Stimulated activated CD4-positive, alpha-beta T cell treated with anti-CD3 and anti-CD28 coated beads, Interleukin-4, amount 100 ng/mL, for 4 hours (primary cell): Measurements from ENCODE around the gene MYH16.
A peak's percentile ranks its signal among the peaks of the same experiment; 100 is the strongest.
"Not testable (repeated sequence)": the region's sequence is repeated elsewhere in the genome, so short reads cannot be mapped to it uniquely, and the experiment has no call there.

Experiments used
- DNase-seq, 2 experiments: peaks; one replicate each; pipeline ENCODE4 v3.0.0-alpha.2; 2020

The MYH16 gene

GRCh38 chr7:99309111-99309510 is 36.5 kb downstream of the MYH16 start:
- no peak for DNase-seq

- DNase-seq = no peak
These were observed 37.4 kb downstream of the MYH16 start for GRCh38 chr7:99310004-99310403.

- DNase-seq = no peak
These were observed 39.1 kb downstream of the MYH16 start for GRCh38 chr7:99311702-99312101.

GRCh38 chr7:99312316-99313203 is 39.9 kb downstream of the MYH16 start:
- peak; percentile 57 to 67 for DNase-seq

GRCh38 chr7:99313204-99313573 is 40.5 kb downstream of the MYH16 start:
- DNase-seq = no peak

GRCh38 chr7:99314504-99314903 is 41.9 kb downstream of the MYH16 start:
- DNase-seq = no peak

GRCh38 chr7:99320371-99320770 is 47.7 kb downstream of the MYH16 start:
- no peak for DNase-seq

- DNase-seq = not testable (repeated sequence)
These were observed 50.0 kb downstream of the MYH16 start for GRCh38 chr7:99322659-99323058.

GRCh38 chr7:99324559-99324958 is 51.9 kb downstream of the MYH16 start:
- DNase-seq = no peak

GRCh38 chr7:99325001-99325493 is 52.4 kb downstream of the MYH16 start:
- DNase-seq = no peak

- peak; percentile 89 to 90 for DNase-seq
These were observed 53.2 kb downstream of the MYH16 start, which contains the start of gene ARPC1A for GRCh38 chr7:99325592-99326407. Gene ARPC1A, plus strand, starts transcription at chr7:99325898. Its CDS starts 7,456 bp downstream, at chr7:99333354.

GRCh38 chr7:99326408-99326782 is 53.8 kb downstream of the MYH16 start:
- DNase-seq = no peak

- DNase-seq = not testable (repeated sequence)
These were observed 57.8 kb downstream of the MYH16 start for GRCh38 chr7:99330314-99330961.

GRCh38 chr7:99331002-99331401 is 58.4 kb downstream of the MYH16 start:
- no peak for DNase-seq

GRCh38 chr7:99339595-99339994 is 67.0 kb downstream of the MYH16 start:
- no peak for DNase-seq

GRCh38 chr7:99340659-99341058 is 68.0 kb downstream of the MYH16 start:
- no peak for DNase-seq

GRCh38 chr7:99344061-99344647 is 71.5 kb downstream of the MYH16 start:
- DNase-seq = no peak

GRCh38 chr7:99350641-99351040 is 78.0 kb downstream of the MYH16 start:
- DNase-seq = not testable (repeated sequence)

- DNase-seq = no peak
These were observed 79.6 kb downstream of the MYH16 start for GRCh38 chr7:99352247-99352646.

- no peak for DNase-seq
These were observed 82.5 kb downstream of the MYH16 start for GRCh38 chr7:99355098-99355497.

- no peak for DNase-seq
These were observed 85.3 kb downstream of the MYH16 start for GRCh38 chr7:99357701-99358490.

GRCh38 chr7:99358521-99358920 is 85.9 kb downstream of the MYH16 start:
- not testable (repeated sequence) for DNase-seq
